ENCODE data around the gene HLX. TPM values are rescaled to one million over a fixed set of nuclear protein-coding genes. Genes with fewer than 3 reads are reported as not detected.

The HLX gene
- total and polyA plus RNA-seq, 10 donors: 6.9 to 36.1 (median 16.3) TPM

DNA sequence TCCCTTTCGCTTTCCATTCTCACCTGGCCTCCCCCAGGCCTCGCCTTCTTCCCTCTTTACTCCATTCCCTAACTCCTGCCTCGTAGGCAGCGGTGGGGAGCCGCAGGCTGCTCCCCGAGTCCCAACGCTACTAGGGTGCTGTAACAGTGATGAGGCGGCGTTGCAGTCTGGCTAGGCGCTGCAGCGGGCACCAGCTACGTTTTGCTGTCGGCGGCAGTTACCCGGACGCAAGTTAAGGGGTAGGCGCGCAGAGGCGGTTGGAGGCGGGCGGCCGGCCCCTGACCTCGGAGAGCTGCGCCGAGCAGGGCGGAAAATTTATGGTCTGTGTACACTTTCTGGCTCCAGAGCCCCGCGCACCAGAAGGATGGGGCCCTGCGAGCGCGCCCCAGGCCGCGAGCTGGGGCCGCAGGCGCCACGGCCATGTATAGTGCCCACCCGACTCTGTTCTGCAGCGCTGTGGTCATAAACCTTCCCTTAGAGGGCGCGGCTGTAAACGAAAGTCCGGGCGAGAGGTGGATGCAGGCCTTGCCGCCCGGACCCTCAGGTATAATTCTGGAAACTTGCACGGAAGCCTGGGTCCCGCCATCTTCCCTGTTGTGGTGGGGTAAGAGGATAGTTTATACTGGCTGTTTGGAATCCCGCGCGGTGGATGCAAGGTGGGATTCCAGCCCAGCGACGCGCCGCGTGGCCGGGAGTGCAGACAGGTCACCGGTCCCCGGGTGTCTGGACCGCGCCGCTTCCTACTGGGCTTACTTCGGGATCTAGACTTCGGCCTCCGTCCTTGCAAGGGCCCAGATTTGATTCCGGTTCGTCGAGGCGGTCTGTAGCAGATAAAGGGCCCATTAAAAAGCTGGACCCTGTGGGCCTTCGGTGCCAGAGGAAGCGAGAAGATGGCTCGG lies 15.0 kb downstream of the HLX start:
- H3K4me1 ChIP-seq: peaks cover 0 to 42% (median 25%) of the 10 kb centered on the region in 6 donors
- peak overlapping the region; percentile 5 to 65 (median 36) for H3K4me3 ChIP-seq
- H3K9me3 ChIP-seq: peaks cover 0 to 6% (median 0%) of the 10 kb centered on the region in 8 donors
- WGBS, 5 donors: 37 to 63% (median 40%) methylated on average over 42 to 71 of the region's 71 CpGs
- no peak for TF ChIP-seq POLR2A (IDR thresholded peaks at IDR 0.05)
- TF ChIP-seq, protein P1, sequence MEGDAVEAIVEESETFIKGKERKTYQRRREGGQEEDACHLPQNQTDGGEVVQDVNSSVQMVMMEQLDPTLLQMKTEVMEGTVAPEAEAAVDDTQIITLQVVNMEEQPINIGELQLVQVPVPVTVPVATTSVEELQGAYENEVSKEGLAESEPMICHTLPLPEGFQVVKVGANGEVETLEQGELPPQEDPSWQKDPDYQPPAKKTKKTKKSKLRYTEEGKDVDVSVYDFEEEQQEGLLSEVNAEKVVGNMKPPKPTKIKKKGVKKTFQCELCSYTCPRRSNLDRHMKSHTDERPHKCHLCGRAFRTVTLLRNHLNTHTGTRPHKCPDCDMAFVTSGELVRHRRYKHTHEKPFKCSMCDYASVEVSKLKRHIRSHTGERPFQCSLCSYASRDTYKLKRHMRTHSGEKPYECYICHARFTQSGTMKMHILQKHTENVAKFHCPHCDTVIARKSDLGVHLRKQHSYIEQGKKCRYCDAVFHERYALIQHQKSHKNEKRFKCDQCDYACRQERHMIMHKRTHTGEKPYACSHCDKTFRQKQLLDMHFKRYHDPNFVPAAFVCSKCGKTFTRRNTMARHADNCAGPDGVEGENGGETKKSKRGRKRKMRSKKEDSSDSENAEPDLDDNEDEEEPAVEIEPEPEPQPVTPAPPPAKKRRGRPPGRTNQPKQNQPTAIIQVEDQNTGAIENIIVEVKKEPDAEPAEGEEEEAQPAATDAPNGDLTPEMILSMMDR (IDR thresholded peaks at IDR 0.05 in 8 of 11, conservative IDR thresholded peaks at IDR 0.05 in 3 of 11): no peak
- no peak overlapping the region for H3K27ac ChIP-seq
- H3K36me3 ChIP-seq: no peaks in the 10 kb centered on the region
- DNase-seq: peak; percentile 83
- peaks cover 0 to 64% (median 45%) of the 10 kb centered on the region in 7 donors for H3K27me3 ChIP-seq (replicated peaks in 1 of 7)
- intact Hi-C loops (cut with DNase I; ENCODE audit: low total_unique reads): no loop called here

DNA sequence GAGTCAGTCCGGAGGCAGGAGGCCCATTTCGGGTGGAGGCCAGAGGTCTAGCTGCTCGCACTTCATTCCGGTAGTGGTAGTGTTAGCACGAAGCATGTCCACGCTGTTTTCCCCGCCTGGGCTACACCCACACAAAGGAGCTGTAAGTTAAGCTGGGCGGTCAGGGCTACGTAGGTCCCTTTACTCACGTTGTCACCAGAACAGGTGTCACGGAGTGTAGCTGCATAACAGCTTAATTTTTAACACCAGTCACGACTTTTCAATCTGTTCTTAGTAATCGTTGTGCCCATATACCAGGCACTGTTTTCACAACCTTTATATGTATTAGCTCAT lies 15.6 kb downstream of the HLX start:
- H3K27ac ChIP-seq: no peak overlapping the region
- intact Hi-C loops (cut with DNase I; ENCODE audit: low total_unique reads): no loop called here
- peaks cover 0 to 58% (median 44%) of the 10 kb centered on the region in 7 donors for H3K27me3 ChIP-seq (replicated peaks in 1 of 7)
- 94 to 98% (median 95%) methylated on average over 13 of the region's 13 CpGs for WGBS, 5 donors
- no peaks in the 10 kb centered on the region for H3K36me3 ChIP-seq
- no peak for TF ChIP-seq POLR2A (IDR thresholded peaks at IDR 0.05)
- TF ChIP-seq, protein P1 (IDR thresholded peaks at IDR 0.05 in 8 of 11, conservative IDR thresholded peaks at IDR 0.05 in 3 of 11): no peak
- TF ChIP-seq POLR2AphosphoS5 (IDR thresholded peaks at IDR 0.05): no peak
- DNase-seq: no peak
- H3K9me3 ChIP-seq: peaks cover 0 to 6% (median 0%) of the 10 kb centered on the region in 8 donors
- H3K4me3 ChIP-seq: no peak overlapping the region
- peaks cover 0 to 42% (median 25%) of the 10 kb centered on the region in 6 donors for H3K4me1 ChIP-seq

DNA sequence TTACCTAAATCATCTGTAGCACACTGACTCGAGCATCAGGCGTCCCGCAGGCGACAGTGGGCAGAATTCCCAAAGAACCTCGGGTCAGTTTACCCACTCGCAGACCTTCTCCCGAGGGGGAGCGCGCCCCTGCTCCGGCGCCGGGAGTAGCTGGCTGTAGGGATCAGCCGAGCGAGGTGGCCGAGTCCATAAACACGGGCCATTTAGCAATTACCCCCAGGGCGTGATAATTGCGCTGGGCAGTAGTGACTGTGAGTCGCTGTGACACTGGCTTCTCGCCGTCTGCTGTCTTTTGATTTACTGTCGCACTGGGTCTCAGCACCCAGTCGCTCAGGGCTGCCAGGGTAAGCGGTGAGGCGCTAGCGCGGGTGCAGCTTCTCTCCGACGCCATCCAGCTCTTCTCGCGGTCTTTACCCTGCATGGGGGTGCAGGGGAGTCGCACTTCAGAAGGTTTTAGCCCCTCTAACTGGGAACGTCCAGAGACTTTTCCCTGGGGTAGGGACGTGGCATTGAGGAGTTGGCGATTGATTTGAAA lies 16.2 kb downstream of the HLX start:
- H3K9me3 ChIP-seq: peaks cover 0 to 6% (median 0%) of the 10 kb centered on the region in 8 donors
- no peak for DNase-seq
- intact Hi-C loops (cut with DNase I; ENCODE audit: low total_unique reads): no loop called here
- no peak overlapping the region for H3K4me3 ChIP-seq
- H3K36me3 ChIP-seq: no peaks in the 10 kb centered on the region
- peaks cover 0 to 41% (median 25%) of the 10 kb centered on the region in 6 donors for H3K4me1 ChIP-seq
- peaks cover 0 to 52% (median 39%) of the 10 kb centered on the region in 7 donors for H3K27me3 ChIP-seq (replicated peaks in 1 of 7)
- H3K27ac ChIP-seq: no peak overlapping the region
- WGBS, 5 donors: 82 to 87% (median 85%) methylated on average over 35 of the region's 35 CpGs
- TF ChIP-seq POLR2A (IDR thresholded peaks at IDR 0.05) (no peak), POLR2AphosphoS5 (IDR thresholded peaks at IDR 0.05) (no peak)
- TF ChIP-seq, protein P1 (IDR thresholded peaks at IDR 0.05 in 8 of 11, conservative IDR thresholded peaks at IDR 0.05 in 3 of 11): no peak

DNA sequence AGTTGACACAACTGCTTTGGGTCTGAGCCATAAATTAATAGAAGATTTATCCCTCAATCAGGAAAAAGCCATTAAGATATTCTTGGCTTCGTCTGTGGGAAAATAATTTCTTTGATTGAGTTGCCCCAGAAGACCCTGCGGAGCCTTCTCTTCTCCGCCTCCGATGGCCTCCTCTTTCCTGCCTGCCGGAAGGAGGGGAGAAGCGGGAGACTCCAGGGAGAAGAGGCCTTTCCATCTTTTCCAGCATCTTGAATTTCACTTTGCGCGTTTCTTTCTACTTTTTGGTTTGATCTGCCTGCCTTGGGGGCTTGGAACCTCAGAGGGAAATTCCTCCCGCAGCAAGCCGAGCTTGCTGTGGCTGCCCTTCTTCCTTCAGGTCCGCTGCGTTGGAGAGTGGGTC lies 16.8 kb downstream of the HLX start:
- H3K36me3 ChIP-seq: no peaks in the 10 kb centered on the region
- peaks cover 0 to 6% (median 0%) of the 10 kb centered on the region in 8 donors for H3K9me3 ChIP-seq
- WGBS, 5 donors: 83 to 89% (median 87%) methylated on average over 11 to 12 of the region's 12 CpGs
- no peak overlapping the region for H3K4me3 ChIP-seq
- no peak for DNase-seq
- peaks cover 0 to 37% (median 24%) of the 10 kb centered on the region in 6 donors for H3K4me1 ChIP-seq
- intact Hi-C loops (cut with DNase I; ENCODE audit: low total_unique reads): no loop called here
- peaks cover 0 to 46% (median 33%) of the 10 kb centered on the region in 7 donors for H3K27me3 ChIP-seq (replicated peaks in 1 of 7)
- H3K27ac ChIP-seq: no peak overlapping the region
- TF ChIP-seq, protein P1 (IDR thresholded peaks at IDR 0.05 in 8 of 11, conservative IDR thresholded peaks at IDR 0.05 in 3 of 11): no peak
- TF ChIP-seq POLR2A (IDR thresholded peaks at IDR 0.05): no peak
- TF ChIP-seq POLR2AphosphoS5 (IDR thresholded peaks at IDR 0.05): no peak
